HepG2 (cell line): ENCODE data around the gene MPST. TPM values are rescaled to one million over a fixed set of nuclear protein-coding genes. Genes with fewer than 3 reads are reported as not detected.

Experiments used
- BRF2 ChIP-seq: sonication (generic); formaldehyde crosslinking; IDR thresholded peaks from 2 replicates; pipeline ENCODE4 v1.8.1; 2022; ENCODE audit warnings: mild to moderate bottlenecking, missing genetic modification reagents
- CEBPG ChIP-seq: IDR thresholded peaks from 2 replicates; pipeline ENCODE4 v1.6.1; 2016
- CHCHD3 ChIP-seq: sonication (generic); formaldehyde crosslinking; IDR thresholded peaks from 2 replicates; pipeline ENCODE4 v1.8.0; 2022; ENCODE audit warnings: mild to moderate bottlenecking, missing genetic modification reagents, moderate library complexity
- DMAP1 ChIP-seq: IDR thresholded peaks from 2 replicates; pipeline ENCODE4 v1.6.1; 2016
- FOXK1 ChIP-seq: sonication (generic); formaldehyde crosslinking; IDR thresholded peaks from 2 replicates; pipeline ENCODE4 v1.4.0; 2020; ENCODE audit warnings: low read depth, missing genetic modification reagents, borderline replicate concordance
- FOXM1 ChIP-seq: sonication (generic); formaldehyde crosslinking; IDR thresholded peaks from 2 replicates; pipeline ENCODE4 v1.5.0; 2020; ENCODE audit warnings: missing genetic modification reagents
- HDAC1 ChIP-seq: sonication (generic); formaldehyde crosslinking; IDR thresholded peaks from 2 replicates; pipeline ENCODE4 v1.5.1; 2020; ENCODE audit warnings: mild to moderate bottlenecking, missing genetic modification reagents
- HDAC6 ChIP-seq: fragments of 200-600 bp; sonication (generic); IDR thresholded peaks from 2 replicates; pipeline ENCODE4 v1.7.0; 2017; ENCODE audit warnings: mild to moderate bottlenecking, antibody characterized with exemption, low read length, low read depth
- KLF12 ChIP-seq: sonication (generic); formaldehyde crosslinking; IDR thresholded peaks from 2 replicates; pipeline ENCODE4 v1.4.0; 2020; ENCODE audit warnings: missing genetic modification reagents, borderline replicate concordance
- MIXL1 ChIP-seq: IDR thresholded peaks from 2 replicates; pipeline ENCODE4 v1.6.1; 2016
- MTA1 ChIP-seq: sonication (generic); formaldehyde crosslinking; IDR thresholded peaks from 2 replicates; pipeline ENCODE4 v1.4.0; 2020; ENCODE audit warnings: missing genetic modification reagents, mild to moderate bottlenecking, borderline replicate concordance
- NFKBIZ ChIP-seq: IDR thresholded peaks from 2 replicates; pipeline ENCODE4 v1.6.1; 2018; ENCODE audit warnings: missing genetic modification reagents, missing compliant biosample characterization
- NKX3-1 ChIP-seq: sonication (generic); formaldehyde crosslinking; IDR thresholded peaks from 2 replicates; pipeline ENCODE4 v1.5.0; 2020; ENCODE audit warnings: missing genetic modification reagents
- PREB ChIP-seq: sonication (generic); formaldehyde crosslinking; IDR thresholded peaks from 2 replicates; pipeline ENCODE4 v1.4.0; 2020; ENCODE audit warnings: missing genetic modification reagents
- SSRP1 ChIP-seq: IDR thresholded peaks from 2 replicates; pipeline ENCODE4 v1.6.1; 2016; ENCODE audit warnings: control low read depth
- TAF1 ChIP-seq: sonication (generic); formaldehyde crosslinking; IDR thresholded peaks from 2 replicates; pipeline ENCODE4 v1.4.0; 2020; ENCODE audit warnings: missing genetic modification reagents
- WIZ ChIP-seq: sonication (generic); formaldehyde crosslinking; IDR thresholded peaks from 2 replicates; pipeline ENCODE4 v1.5.1; 2020; ENCODE audit warnings: mild to moderate bottlenecking, missing genetic modification reagents
- ZBTB20 ChIP-seq: sonication (generic); formaldehyde crosslinking; IDR thresholded peaks from 2 replicates; pipeline ENCODE4 v1.8.1; 2023; ENCODE audit warnings: missing genetic modification reagents, low read depth, mild to moderate bottlenecking, borderline replicate concordance
- ZBTB43 ChIP-seq: sonication (generic); formaldehyde crosslinking; conservative IDR thresholded peaks from 2 replicates; pipeline ENCODE4 v1.4.0; 2020; ENCODE audit warnings: missing genetic modification reagents
- ZFY ChIP-seq: sonication (generic); formaldehyde crosslinking; IDR thresholded peaks from 2 replicates; pipeline ENCODE4 v1.4.0; 2020; ENCODE audit warnings: missing genetic modification reagents
- ZMAT5 ChIP-seq: sonication (generic); formaldehyde crosslinking; IDR thresholded peaks from 2 replicates; pipeline ENCODE4 v1.5.0; 2020; ENCODE audit warnings: mild to moderate bottlenecking, low read depth, missing genetic modification reagents, borderline replicate concordance
- ZNF12 ChIP-seq: sonication (generic); formaldehyde crosslinking; IDR thresholded peaks from 2 replicates; pipeline ENCODE4 v1.5.0; 2020; ENCODE audit warnings: missing genetic modification reagents
- ZNF263 ChIP-seq: sonication (generic); formaldehyde crosslinking; IDR thresholded peaks from 2 replicates; pipeline ENCODE4 v1.4.0; 2020; ENCODE audit warnings: missing genetic modification reagents
- ZNF317 ChIP-seq: sonication (generic); formaldehyde crosslinking; IDR thresholded peaks from 2 replicates; pipeline ENCODE4 v1.5.0; 2020; ENCODE audit warnings: mild to moderate bottlenecking, missing genetic modification reagents
- ZNF335 ChIP-seq: sonication (generic); formaldehyde crosslinking; IDR thresholded peaks from 2 replicates; pipeline ENCODE4 v1.4.0; 2020; ENCODE audit warnings: missing genetic modification reagents
- ZNF441 ChIP-seq: sonication (generic); formaldehyde crosslinking; IDR thresholded peaks from 2 replicates; pipeline ENCODE4 v1.7.0; 2021; ENCODE audit warnings: missing genetic modification reagents, borderline replicate concordance
- ZNF563 ChIP-seq: sonication (generic); formaldehyde crosslinking; IDR thresholded peaks from 2 replicates; pipeline ENCODE4 v1.8.0; 2022; ENCODE audit warnings: mild to moderate bottlenecking, moderate library complexity, missing genetic modification reagents
- ZNF567 ChIP-seq: sonication (generic); formaldehyde crosslinking; IDR thresholded peaks from 2 replicates; pipeline ENCODE4 v1.8.1; 2023; ENCODE audit warnings: mild to moderate bottlenecking, missing genetic modification reagents, borderline replicate concordance
- ZNF580 ChIP-seq: IDR thresholded peaks from 2 replicates; pipeline ENCODE4 v1.6.1; 2016; ENCODE audit warnings: low read depth, borderline replicate concordance
- ZNF678 ChIP-seq: sonication (generic); formaldehyde crosslinking; IDR thresholded peaks from 2 replicates; pipeline ENCODE4 v1.4.0; 2020; ENCODE audit warnings: mild to moderate bottlenecking, missing genetic modification reagents
- ZNF7 ChIP-seq: IDR thresholded peaks from 2 replicates; pipeline ENCODE4 v1.6.1; 2016; ENCODE audit warnings: missing biosample characterization, missing genetic modification reagents
- ZSCAN30 ChIP-seq: sonication (generic); formaldehyde crosslinking; IDR thresholded peaks from 2 replicates; pipeline ENCODE4 v1.5.0; 2020; ENCODE audit warnings: mild to moderate bottlenecking, missing genetic modification reagents
- polyA plus RNA-seq, 8 experiments: library from polyadenylated mRNA; depleted of rRNA in 3 of 8; stranded (reverse) in 7 of 8; unstranded in 1 of 8; fragments of >200 nt; fragmentation: Illumina TruSeq in 4 of 8; extraction: Trizol in 4 of 8; gene quantifications; 2 replicates each; pipeline versions ENCODE4 v1.2.1 to v1.2.3, GENCODE V29; 2011 to 2016; ENCODE audit warnings: low read depth in 4 of 8, missing spikeins in 1 of 8, mixed read lengths in 1 of 8; ENCODE audit not compliant: insufficient read depth in 1 of 8
- total RNA-seq, 5 experiments: library from RNA; depleted of rRNA; stranded (reverse); fragments of >200 nt; fragmentation: Illumina TruSeq; extraction: Trizol; gene quantifications; 2 replicates each; pipeline ENCODE4 v1.2.3, GENCODE V29; 2016; ENCODE audit warnings: low read depth in 1 of 5

The MPST gene
- total and polyA plus RNA-seq, 2 of the 13 experiments (the other 11 are each of a cell fraction or from before 2014, with no cell fraction given) = 133 to 141 TPM

- TF ChIP-seq ZNF563 = no peak
- TF ChIP-seq KLF12 (CRISPR knock-in tag) = peak; percentile 28; the same call in 1 of the 2 replicates
- no peak for TF ChIP-seq NFKBIZ
- TF ChIP-seq ZNF441 (CRISPR knock-in tag) = 0 out of 2 replicates have a peak, but pooled peaks have one; percentile 9
- no peak for TF ChIP-seq ZNF317
- TF ChIP-seq NKX3-1 (CRISPR knock-in tag) = no peak
- no peak for TF ChIP-seq ZNF12 (CRISPR knock-in tag)
- peak; percentile 18; the same call in 1 of the 2 replicates for TF ChIP-seq HDAC1
- no peak for TF ChIP-seq FOXM1 (CRISPR knock-in tag)
- TF ChIP-seq ZBTB20 = 0 out of 2 replicates have a peak, but pooled peaks have one; percentile 16
- peak; percentile 79; the same call in 1 of the 2 replicates for TF ChIP-seq DMAP1 (CRISPR knock-in tag)
- TF ChIP-seq ZNF678 = no peak
- no peak for TF ChIP-seq WIZ (CRISPR knock-in tag)
- TF ChIP-seq CHCHD3 = no peak
- TF ChIP-seq ZNF335 (CRISPR knock-in tag) = 0 out of 2 replicates have a peak, but pooled peaks have one; percentile 42
- 0 out of 2 replicates have a peak, but pooled peaks have one; percentile 9 for TF ChIP-seq ZNF567 (CRISPR knock-in tag)
- no peak for TF ChIP-seq SSRP1 (CRISPR knock-in tag)
- TF ChIP-seq ZNF7 (CRISPR knock-in tag) = no peak
- no peak for TF ChIP-seq BRF2
- TF ChIP-seq ZNF580 = 0 out of 2 replicates have a peak, but pooled peaks have one; percentile 12
- no peak for TF ChIP-seq HDAC6
- no peak for TF ChIP-seq PREB
- TF ChIP-seq ZNF263 (CRISPR knock-in tag) = no peak
- TF ChIP-seq ZSCAN30 (CRISPR knock-in tag) = peak; percentile 73; the same call in 1 of the 2 replicates
- TF ChIP-seq ZMAT5 (CRISPR knock-in tag) = no peak
- peak; percentile 8; the same call in 1 of the 2 replicates for TF ChIP-seq FOXK1
- no peak for TF ChIP-seq MIXL1 (CRISPR knock-in tag)
- no peak for TF ChIP-seq MTA1 (CRISPR knock-in tag)
- peak; percentile 84 for TF ChIP-seq ZFY (CRISPR knock-in tag)
- peak; percentile 42; the same call in 1 of the 2 replicates for TF ChIP-seq TAF1 (CRISPR knock-in tag)
- peak; percentile 30; the same call in 1 of the 2 replicates for TF ChIP-seq ZBTB43
- no peak for TF ChIP-seq CEBPG (CRISPR knock-in tag)
Measured at GRCh38 chr22:37020192-37020479, 594 bp downstream of the MPST start (continued).
